ENCODE data around the gene FREY1. TPM values are rescaled to one million over a fixed set of nuclear protein-coding genes. Genes with fewer than 3 reads are reported as not detected.
"Not testable (repeated sequence)": the region's sequence is repeated elsewhere in the genome, so short reads cannot be mapped to it uniquely, and the experiment has no call there.

Gene FREY1
- total and polyA plus RNA-seq, 7 experiments from 2014 or later = 3.4 to 8.2 (median 4.6) TPM; not detected in 2

DNA sequence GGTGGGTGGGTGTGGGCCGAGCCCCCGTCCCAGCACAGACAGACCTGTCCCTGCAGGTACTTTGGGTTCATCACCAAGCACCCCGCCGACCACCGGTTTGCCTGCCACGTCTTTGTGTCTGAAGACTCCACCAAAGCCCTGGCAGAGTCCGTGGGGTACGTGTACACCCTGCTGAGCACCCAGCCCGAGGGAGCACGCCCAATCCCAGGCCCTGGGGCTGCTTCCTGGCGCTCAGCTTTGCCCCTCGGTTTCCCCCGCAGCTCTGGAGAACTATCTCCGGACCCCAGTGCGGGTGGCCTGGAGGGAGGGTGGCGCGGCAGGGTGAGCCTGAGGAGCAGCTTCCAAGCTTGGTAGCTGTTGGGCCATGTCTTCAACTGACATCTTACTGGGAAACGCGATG, 2.0 kb downstream of the FREY1 start:
- Mint-ChIP-seq H3K27me3 (peaks cover 6 to 16% (median 8%) of the 10 kb centered on the region in 5 donors), H3K36me3 (no peaks in the 10 kb centered on the region), H3K9me3 (peaks cover 0 to 2% (median 0%) of the 10 kb centered on the region in 11 donors), H3K4me1 (peaks cover 0 to 14% (median 3%) of the 10 kb centered on the region in 7 donors), H3K4me3 (no peak overlapping the region), H3K27ac (no peak overlapping the region)
- peaks cover 0 to 12% (median 0%) of the 10 kb centered on the region in 3 experiments for H3K36me3 ChIP-seq (ENCODE audit: control insufficient read depth in 2 of 3, insufficient read depth in 3 of 3, low read length in 3 of 3)
- H3K4me1 ChIP-seq (ENCODE audit: control insufficient read depth in 2 of 2, insufficient read depth in 2 of 2, low read length in 2 of 2) = no peaks in the 10 kb centered on the region
- CTCF ChIA-PET = no interaction called here
- H3K9me3 ChIP-seq (ENCODE audit: control insufficient read depth in 2 of 3, low read length in 3 of 3) = no peaks in the 10 kb centered on the region
- no peak overlapping the region for H3K27ac ChIP-seq (ENCODE audit: low read depth, low read length)
- intact Hi-C loops (cut with micrococcal nuclease) = no loop called here
- ATAC-seq (no peak), DNase-seq (no peak)
- H3K27me3 ChIP-seq (ENCODE audit: control insufficient read depth in 2 of 2, insufficient read depth in 2 of 2, low read length in 2 of 2) = no peaks in the 10 kb centered on the region
- no peak overlapping the region for H3K4me3 ChIP-seq (ENCODE audit: low read length)
- POLR2A ChIA-PET = no interaction called here

DNA sequence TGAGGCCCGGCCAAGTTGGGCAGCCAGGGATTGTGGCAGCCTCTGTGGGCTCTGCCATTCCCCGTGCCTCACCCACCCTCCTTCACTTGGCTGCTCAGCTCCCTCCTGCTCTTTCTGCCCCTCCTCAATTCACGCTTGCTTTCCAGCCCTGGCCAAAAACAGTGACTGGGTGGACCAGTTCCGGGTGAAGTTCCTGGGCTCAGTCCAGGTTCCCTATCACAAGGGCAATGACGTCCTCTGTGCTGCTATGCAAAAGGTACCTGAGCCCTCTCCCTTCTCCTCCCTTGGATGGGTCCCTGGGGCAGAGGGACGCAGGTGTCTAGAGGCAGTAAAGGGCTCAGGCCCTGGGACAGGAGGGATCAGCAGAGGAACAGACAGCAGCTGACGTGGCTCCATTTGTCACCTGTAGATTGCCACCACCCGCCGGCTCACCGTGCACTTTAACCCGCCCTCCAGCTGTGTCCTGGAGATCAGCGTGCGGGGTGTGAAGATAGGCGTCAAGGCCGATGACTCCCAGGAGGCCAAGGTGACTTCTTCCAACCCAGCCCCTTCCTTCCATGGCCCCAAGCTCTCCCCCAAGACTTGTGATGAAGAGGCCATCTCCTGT, 2.7 kb downstream of the FREY1 start:
- intact Hi-C loops (cut with micrococcal nuclease) = no loop called here
- H3K27ac Mint-ChIP-seq = no peak overlapping the region

GRCh38 chr11:45902452-45903380, 4.4 kb downstream of the FREY1 start:
- Mint-ChIP-seq H3K27ac (no peak overlapping the region), H3K27me3 (peaks cover 16 to 36% (median 20%) of the 10 kb centered on the region in 5 donors), H3K9me3 (peaks cover 0 to 2% (median 0%) of the 10 kb centered on the region in 11 donors), H3K4me1 (peaks cover 0 to 12% (median 7%) of the 10 kb centered on the region in 7 donors), H3K4me3 (no peak overlapping the region), H3K36me3 (no peaks in the 10 kb centered on the region)
- intact Hi-C loops (cut with micrococcal nuclease) = no loop called here
- ATAC-seq (no peak), DNase-seq (no peak)
- no peaks in the 10 kb centered on the region for H3K9me3 ChIP-seq (ENCODE audit: control insufficient read depth in 2 of 3, low read length in 3 of 3)
- H3K4me1 ChIP-seq (ENCODE audit: control insufficient read depth in 2 of 2, insufficient read depth in 2 of 2, low read length in 2 of 2) = peaks cover 7 to 9% of the 10 kb centered on the region in 2 donors
- ChIA-PET CTCF (no interaction called here), POLR2A (no interaction called here)
- peaks cover 0 to under 1% of the 10 kb centered on the region in 2 donors for H3K27me3 ChIP-seq (ENCODE audit: control insufficient read depth in 2 of 2, insufficient read depth in 2 of 2, low read length in 2 of 2)
- H3K4me3 ChIP-seq (ENCODE audit: low read length) = no peak overlapping the region
- no peaks in the 10 kb centered on the region for H3K36me3 ChIP-seq (ENCODE audit: control insufficient read depth in 2 of 3, insufficient read depth in 3 of 3, low read length in 3 of 3)
- no peak overlapping the region for H3K27ac ChIP-seq (ENCODE audit: low read depth, low read length)

More for the DNA sequence above, 2.7 kb downstream of the FREY1 start:
- peaks cover 0 to 5% (median 0%) of the 10 kb centered on the region in 3 experiments for H3K36me3 ChIP-seq (ENCODE audit: control insufficient read depth in 2 of 3, insufficient read depth in 3 of 3, low read length in 3 of 3)
- Mint-ChIP-seq H3K36me3 (no peaks in the 10 kb centered on the region), H3K9me3 (peaks cover 0 to 2% (median 0%) of the 10 kb centered on the region in 11 donors), H3K4me1 (peaks cover 0 to 14% (median 3%) of the 10 kb centered on the region in 7 donors), H3K27me3 (peaks cover 6 to 20% (median 8%) of the 10 kb centered on the region in 5 donors), H3K4me3 (no peak overlapping the region)
- H3K27me3 ChIP-seq (ENCODE audit: control insufficient read depth in 2 of 2, insufficient read depth in 2 of 2, low read length in 2 of 2) = no peaks in the 10 kb centered on the region
- ATAC-seq (no peak), DNase-seq (no peak)
- ChIA-PET POLR2A (no interaction called here), CTCF (no interaction called here)
- H3K4me1 ChIP-seq (ENCODE audit: control insufficient read depth in 2 of 2, insufficient read depth in 2 of 2, low read length in 2 of 2) = peaks cover 1 to 3% of the 10 kb centered on the region in 2 donors
- no peak overlapping the region for H3K4me3 ChIP-seq (ENCODE audit: low read length)
- H3K9me3 ChIP-seq (ENCODE audit: control insufficient read depth in 2 of 3, low read length in 3 of 3) = no peaks in the 10 kb centered on the region
- H3K27ac ChIP-seq (ENCODE audit: low read depth, low read length) = no peak overlapping the region

GRCh38 chr11:45901626-45902025, 5.4 kb downstream of the FREY1 start:
- Histone ChIP-seq H3K4me3 (ENCODE audit: low read length) (no peak overlapping the region), H3K27me3 (ENCODE audit: control insufficient read depth in 2 of 2, insufficient read depth in 2 of 2, low read length in 2 of 2) (peaks cover 0 to 5% of the 10 kb centered on the region in 2 donors), H3K27ac (ENCODE audit: low read depth, low read length) (no peak overlapping the region), H3K36me3 (ENCODE audit: control insufficient read depth in 2 of 3, insufficient read depth in 3 of 3, low read length in 3 of 3) (no peaks in the 10 kb centered on the region), H3K4me1 (ENCODE audit: control insufficient read depth in 2 of 2, insufficient read depth in 2 of 2, low read length in 2 of 2) (peaks cover 7 to 9% of the 10 kb centered on the region in 2 donors), H3K9me3 (ENCODE audit: control insufficient read depth in 2 of 3, low read length in 3 of 3) (no peaks in the 10 kb centered on the region)
- Mint-ChIP-seq H3K4me1 (peaks cover 0 to 8% (median 4%) of the 10 kb centered on the region in 7 donors), H3K27ac (no peak overlapping the region), H3K4me3 (peak overlapping the region in 2 of 10 donors; percentile 11 to 57), H3K36me3 (no peaks in the 10 kb centered on the region), H3K9me3 (peaks cover 0 to 2% (median 0%) of the 10 kb centered on the region in 11 donors), H3K27me3 (peaks cover 19 to 42% (median 22%) of the 10 kb centered on the region in 5 donors)
- DNase-seq (no peak), ATAC-seq (no peak)
- intact Hi-C loops (cut with micrococcal nuclease) = no loop called here
- ChIA-PET POLR2A (interaction anchor here (0.6 kb wide), 1 partner anchor 20 kb away, joined by 3 read pairs; no protein-coding TSS in a partner anchor), CTCF (no interaction called here)

GRCh38 chr11:45900916-45901617, 6.0 kb downstream of the FREY1 start:
- H3K9me3 ChIP-seq (ENCODE audit: control insufficient read depth in 2 of 3, low read length in 3 of 3) = no peaks in the 10 kb centered on the region
- Mint-ChIP-seq H3K27ac (no peak overlapping the region), H3K4me3 (peak overlapping the region in 8 of 10 donors; percentile 40 to 79 (median 68)), H3K9me3 (peaks cover 0 to 2% (median 0%) of the 10 kb centered on the region in 11 donors), H3K36me3 (no peaks in the 10 kb centered on the region), H3K27me3 (peaks cover 19 to 42% (median 26%) of the 10 kb centered on the region in 5 donors), H3K4me1 (peaks cover 0 to 8% (median 4%) of the 10 kb centered on the region in 7 donors)
- no peak overlapping the region for H3K27ac ChIP-seq (ENCODE audit: low read depth, low read length)
- POLR2A ChIA-PET = interaction anchor here (0.6 kb wide), 1 partner anchor 20 kb away, joined by 3 read pairs; no protein-coding TSS in a partner anchor
- DNase-seq = no peak
- peaks cover 7 to 9% of the 10 kb centered on the region in 2 donors for H3K4me1 ChIP-seq (ENCODE audit: control insufficient read depth in 2 of 2, insufficient read depth in 2 of 2, low read length in 2 of 2)
- peaks cover 0 to 5% of the 10 kb centered on the region in 2 donors for H3K27me3 ChIP-seq (ENCODE audit: control insufficient read depth in 2 of 2, insufficient read depth in 2 of 2, low read length in 2 of 2)
- no peaks in the 10 kb centered on the region for H3K36me3 ChIP-seq (ENCODE audit: control insufficient read depth in 2 of 3, insufficient read depth in 3 of 3, low read length in 3 of 3)
- intact Hi-C loops (cut with micrococcal nuclease) = no loop called here
- CTCF ChIA-PET = no interaction called here
- no peak for ATAC-seq
- no peak overlapping the region for H3K4me3 ChIP-seq (ENCODE audit: low read length)

GRCh38 chr11:45900175-45900800, 6.8 kb downstream of the FREY1 start:
- H3K27ac Mint-ChIP-seq = peak overlapping the region in 1 of 9 donors; percentile 51
- H3K4me3 ChIP-seq (ENCODE audit: low read length); H3K36me3 ChIP-seq (ENCODE audit: control insufficient read depth in 2 of 3, insufficient read depth in 3 of 3, low read length in 3 of 3); CTCF ChIA-PET; H3K9me3 Mint-ChIP-seq; H3K4me1 ChIP-seq (ENCODE audit: control insufficient read depth in 2 of 2, insufficient read depth in 2 of 2, low read length in 2 of 2); H3K27me3 ChIP-seq (ENCODE audit: control insufficient read depth in 2 of 2, insufficient read depth in 2 of 2, low read length in 2 of 2); H3K27ac ChIP-seq (ENCODE audit: low read depth, low read length); ATAC-seq; POLR2A ChIA-PET; H3K4me1 Mint-ChIP-seq; DNase-seq; H3K9me3 ChIP-seq (ENCODE audit: control insufficient read depth in 2 of 3, low read length in 3 of 3); intact Hi-C loops (cut with micrococcal nuclease); H3K36me3 Mint-ChIP-seq: not testable (repeated sequence)
- H3K27me3 Mint-ChIP-seq = peaks cover 19 to 45% (median 29%) of the 10 kb centered on the region in 5 donors
- H3K4me3 Mint-ChIP-seq = peak overlapping the region in 9 of 10 donors; percentile 40 to 79 (median 65)
